Gastrocnemius medialis (tissue), 4 donors: ENCODE results near the gene SPEG. TPM values are rescaled to one million over a fixed set of nuclear protein-coding genes. Genes with fewer than 3 reads are reported as not detected.

ENCODE experiments used
- ATAC-seq, 2 donors: fragments of 150-250 bp; one replicate each; pipeline ENCODE4 v1.9.1; 2016
- DNase-seq, 2 donors: peaks; one replicate each; pipeline ENCODE4 v3.0.0-alpha.2; 2019
- H3K27ac ChIP-seq, 4 donors: fragments of 200-600 bp; sonication (generic); 1 replicate in 1 of 4; 2 replicates in 3 of 4; pipeline ENCODE4 v1.5.1; 2016 to 2018; ENCODE audit warnings: mild to moderate bottlenecking in 2 of 4, moderate library complexity in 1 of 4
- H3K27me3 ChIP-seq, 3 donors: fragments of 200-600 bp; sonication (generic) in 2 of 3; 1 replicate in 1 of 3; 2 replicates in 2 of 3; pipeline versions ENCODE4 v1.5.1 to v1.6.0; 2016 to 2019; ENCODE audit warnings: mild to moderate bottlenecking in 1 of 3, moderate library complexity in 1 of 3
- H3K36me3 ChIP-seq, 2 donors: fragments of 200-600 bp; sonication (generic) in 1 of 2; one replicate each; pipeline ENCODE4 v1.5.1; 2017 to 2018
- H3K4me1 ChIP-seq, 2 donors: fragments of 200-600 bp; sonication (generic) in 1 of 2; one replicate each; pipeline ENCODE4 v1.5.1; 2016 to 2017; ENCODE audit warnings: mild to moderate bottlenecking in 2 of 2
- H3K4me3 ChIP-seq, 4 donors: fragments of 200-600 bp; sonication (generic) in 3 of 4; 1 replicate in 1 of 4; 2 replicates in 3 of 4; pipeline ENCODE4 v1.5.1; 2016 to 2019; ENCODE audit warnings: mild to moderate bottlenecking in 2 of 4
- H3K9me3 ChIP-seq, 3 donors: fragments of 200-600 bp; sonication (generic) in 2 of 3; 1 replicate in 1 of 3; 2 replicates in 2 of 3; pipeline ENCODE4 v1.5.1; 2016 to 2019
- CTCF ChIP-seq, 5 experiments: fragments of 450-650 bp in 3 of 5; fragments of 200-600 bp in 2 of 5; sonication (generic) in 2 of 5; IDR thresholded peaks in 4 of 5; conservative IDR thresholded peaks in 1 of 5; 1 replicate in 4 of 5; 2 replicates in 1 of 5; pipeline ENCODE4 v1.5.1; 2016 to 2019; ENCODE audit warnings: antibody characterized with exemption in 5 of 5, mild to moderate bottlenecking in 3 of 5, moderate library complexity in 3 of 5
- POLR2A ChIP-seq, 2 donors: fragments of 450-650 bp; IDR thresholded peaks; one replicate each; pipeline ENCODE4 v1.6.1; 2017; ENCODE audit warnings: antibody characterized with exemption in 2 of 2, mild to moderate bottlenecking in 2 of 2, moderate library complexity in 2 of 2
- in situ Hi-C, 4 donors: fragments of 200-750 bp; cut with MboI; loops; one replicate each; pipeline versions ENCODE4 v1.15.0 to v1.8.0; 2017; ENCODE audit warnings: low sequenced_read_pairs in 4 of 4
- intact Hi-C: fragments of 100-400 bp; cut with DNase I; formaldehyde crosslinking; loops from one replicate; pipeline ENCODE4 v1.15.1; 2023; ENCODE audit warnings: low total_unique reads
- total RNA-seq, 4 donors: library from RNA; depleted of rRNA; stranded (reverse); fragments of >200 nt; gene quantifications; one replicate each; pipeline versions ENCODE4 v1.1.0 to v1.2.3, GENCODE V29; 2016

The SPEG gene
- total RNA-seq, 4 donors from 2014 or later: 104 to 387 (median 222) TPM

- TF ChIP-seq CTCF (IDR thresholded peaks at IDR 0.05 in 4 of 5, conservative IDR thresholded peaks at IDR 0.05 in 1 of 5): peak; percentile 80 to 94 (median 80)
- no peak for TF ChIP-seq POLR2A (IDR thresholded peaks at IDR 0.05)
- Histone ChIP-seq H3K36me3 (peaks cover 0 to 23% of the 10 kb centered on the region in 2 donors), H3K4me1 (peaks cover 18 to 23% of the 10 kb centered on the region in 2 donors), H3K27me3 (no peaks in the 10 kb centered on the region), H3K27ac (peak overlapping the region in 1 of 4 donors; percentile 96), H3K9me3 (no peaks in the 10 kb centered on the region), H3K4me3 (peak overlapping the region in 3 of 4 donors; percentile 10 to 60 (median 19))
- peak in 1 of 2 donors; percentile 34 for ATAC-seq
- in situ Hi-C loops: loop anchor here in 1 of 4 donors (25.0 kb wide), 1 partner anchor 254 kb away; the partner anchor contains the start of gene DNAJB2
- DNase-seq: peak; percentile 32 to 75
- intact Hi-C loops: loop anchor here (1.0 to 5.0 kb wide), 5 partner anchors 29 to 154 kb away; partner anchors contain the start of genes DNPEP and OBSL1
These were observed 107.1 kb downstream of the SPEG start for GRCh38 chr2:219541611-219542180.

GRCh38 chr2:219542931-219543595 is 108.4 kb downstream of the SPEG start:
- intact Hi-C loops (loop anchor here (2.0 to 5.0 kb wide), 4 partner anchors 28 to 156 kb away; partner anchors contain the start of genes DNPEP and OBSL1), in situ Hi-C loops (loop anchor here in 1 of 4 donors (25.0 kb wide), 1 partner anchor 256 kb away; the partner anchor contains the start of gene DNAJB2)
- H3K4me1 ChIP-seq: peaks cover 18 to 23% of the 10 kb centered on the region in 2 donors
- DNase-seq: no peak
- H3K27ac ChIP-seq: peak overlapping the region; percentile 75 to 96 (median 88)
- ATAC-seq: peak; percentile 43 to 50
- peaks cover 0 to 23% of the 10 kb centered on the region in 2 donors for H3K36me3 ChIP-seq
- TF ChIP-seq POLR2A (IDR thresholded peaks at IDR 0.05) (no peak), CTCF (IDR thresholded peaks at IDR 0.05 in 4 of 5, conservative IDR thresholded peaks at IDR 0.05 in 1 of 5) (no peak)
- H3K4me3 ChIP-seq: peak overlapping the region; percentile 63 to 79 (median 74)
- no peaks in the 10 kb centered on the region for H3K9me3 ChIP-seq
- H3K27me3 ChIP-seq: no peaks in the 10 kb centered on the region

- H3K27ac ChIP-seq: peak within 1 kb of the TSS; percentile 75 to 96 (median 88)
- H3K4me3 ChIP-seq: peak within 1 kb of the TSS; percentile 63 to 79 (median 74)
- ATAC-seq (peak; percentile 87 to 90), DNase-seq (peak; percentile 96 to 98)
- in situ Hi-C loops: loop anchor here in 1 of 4 donors (25.0 kb wide), 1 partner anchor 256 kb away; the partner anchor contains the start of gene DNAJB2
- TF ChIP-seq POLR2A (IDR thresholded peaks at IDR 0.05): peak; percentile 71 to 89
- TF ChIP-seq CTCF (IDR thresholded peaks at IDR 0.05 in 4 of 5, conservative IDR thresholded peaks at IDR 0.05 in 1 of 5): no peak
- peaks cover 0 to 23% of the 10 kb centered on the region in 2 donors for H3K36me3 ChIP-seq
- H3K4me1 ChIP-seq: peaks cover 18 to 23% of the 10 kb centered on the region in 2 donors
- H3K9me3 ChIP-seq: no peaks in the 10 kb centered on the region
- intact Hi-C loops: loop anchor here (2.0 to 5.0 kb wide), 4 partner anchors 27 to 156 kb away; partner anchors contain the start of genes DNPEP and OBSL1
- H3K27me3 ChIP-seq: no peaks in the 10 kb centered on the region
These were observed 109.1 kb downstream of the SPEG start, which contains the start of the genes CHPF and TMEM198 for GRCh38 chr2:219543596-219544358. Gene CHPF, minus strand, starts transcription at chr2:219543809. Its CDS starts 271 bp downstream, at chr2:219543538. Gene TMEM198, plus strand, starts transcription at chr2:219544028. Its CDS starts 700 bp downstream, at chr2:219544728.

GRCh38 chr2:219544567-219544966 is 109.9 kb downstream of the SPEG start:
- no peaks in the 10 kb centered on the region for H3K9me3 ChIP-seq
- peak overlapping the region in 2 of 4 donors; percentile 90 to 96 for H3K27ac ChIP-seq
- no peak for TF ChIP-seq POLR2A (IDR thresholded peaks at IDR 0.05)
- TF ChIP-seq CTCF (IDR thresholded peaks at IDR 0.05 in 4 of 5, conservative IDR thresholded peaks at IDR 0.05 in 1 of 5): no peak
- no peak for DNase-seq
- H3K4me3 ChIP-seq: peak overlapping the region in 3 of 4 donors; percentile 63 to 79 (median 72)
- in situ Hi-C loops: loop anchor here in 1 of 4 donors (25.0 kb wide), 1 partner anchor 257 kb away; the partner anchor contains the start of gene DNAJB2
- H3K4me1 ChIP-seq: peaks cover 18 to 23% of the 10 kb centered on the region in 2 donors
- peaks cover 0 to 16% of the 10 kb centered on the region in 2 donors for H3K36me3 ChIP-seq
- ATAC-seq: no peak
- H3K27me3 ChIP-seq: no peaks in the 10 kb centered on the region
- intact Hi-C loops: loop anchor here (5.0 kb wide), 1 partner anchor 157 kb away; the partner anchor contains the start of gene DNPEP
